AG09319 (cell line): ENCODE measurements around the gene ESPN.
"Not testable (repeated sequence)": the region's sequence is repeated elsewhere in the genome, so short reads cannot be mapped to it uniquely, and the experiment has no call there.

Experiments used
- DNase-seq: peaks from one replicate; pipeline ENCODE4 v3.0.0-alpha.2; 2010; ENCODE audit warnings: low read depth; ENCODE audit errors: extremely low read depth
- TF ChIP-seq, protein P1 (sequence below): IDR thresholded peaks from 2 replicates; pipeline ENCODE4 v1.5.1; 2011; ENCODE audit warnings: low read depth, mild to moderate bottlenecking, inconsistent platforms, low read length, moderate library complexity

Gene ESPN

DNA sequence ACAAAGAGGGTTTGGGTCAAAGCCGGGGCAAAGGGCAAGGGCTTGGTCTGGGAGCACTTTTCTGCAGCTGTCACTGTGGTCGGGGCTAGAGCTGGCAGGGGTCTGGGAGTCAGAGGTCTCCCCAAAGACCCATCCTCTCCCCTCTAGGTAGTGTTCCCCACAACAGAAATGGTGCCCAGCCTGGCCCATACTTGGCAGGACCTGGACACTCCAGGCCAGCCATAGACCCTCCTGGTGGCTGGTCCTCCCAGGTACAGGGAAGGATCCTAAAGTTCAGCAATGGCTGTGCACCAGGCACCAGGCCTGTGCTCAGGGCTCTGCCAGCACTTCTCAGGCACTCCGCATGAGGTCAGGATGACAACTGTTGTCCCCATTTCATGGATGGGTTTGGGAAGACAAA, 11.0 kb downstream of the ESPN start:
- TF ChIP-seq, protein P1, sequence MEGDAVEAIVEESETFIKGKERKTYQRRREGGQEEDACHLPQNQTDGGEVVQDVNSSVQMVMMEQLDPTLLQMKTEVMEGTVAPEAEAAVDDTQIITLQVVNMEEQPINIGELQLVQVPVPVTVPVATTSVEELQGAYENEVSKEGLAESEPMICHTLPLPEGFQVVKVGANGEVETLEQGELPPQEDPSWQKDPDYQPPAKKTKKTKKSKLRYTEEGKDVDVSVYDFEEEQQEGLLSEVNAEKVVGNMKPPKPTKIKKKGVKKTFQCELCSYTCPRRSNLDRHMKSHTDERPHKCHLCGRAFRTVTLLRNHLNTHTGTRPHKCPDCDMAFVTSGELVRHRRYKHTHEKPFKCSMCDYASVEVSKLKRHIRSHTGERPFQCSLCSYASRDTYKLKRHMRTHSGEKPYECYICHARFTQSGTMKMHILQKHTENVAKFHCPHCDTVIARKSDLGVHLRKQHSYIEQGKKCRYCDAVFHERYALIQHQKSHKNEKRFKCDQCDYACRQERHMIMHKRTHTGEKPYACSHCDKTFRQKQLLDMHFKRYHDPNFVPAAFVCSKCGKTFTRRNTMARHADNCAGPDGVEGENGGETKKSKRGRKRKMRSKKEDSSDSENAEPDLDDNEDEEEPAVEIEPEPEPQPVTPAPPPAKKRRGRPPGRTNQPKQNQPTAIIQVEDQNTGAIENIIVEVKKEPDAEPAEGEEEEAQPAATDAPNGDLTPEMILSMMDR: no peak
- DNase-seq: no peak

DNA sequence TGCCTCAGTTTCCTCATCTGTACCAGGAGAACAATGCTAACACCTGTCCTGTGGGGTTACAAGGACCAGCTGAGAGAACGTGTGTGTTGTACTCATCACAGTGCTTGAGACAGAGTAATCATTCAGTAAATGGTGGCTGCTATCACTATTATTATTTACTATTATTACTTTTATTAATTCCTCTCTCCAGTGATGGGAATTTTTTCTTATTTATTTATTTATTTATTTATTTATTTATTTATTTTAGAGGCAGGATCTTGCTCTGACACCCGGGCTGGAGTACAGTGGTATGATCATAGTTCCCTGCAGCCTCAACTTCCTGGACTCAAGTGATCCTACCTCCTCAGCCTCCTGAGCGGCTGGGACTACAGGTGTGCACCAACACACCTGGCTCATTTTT, 11.7 kb downstream of the ESPN start:
- not testable (repeated sequence) for DNase-seq

DNA sequence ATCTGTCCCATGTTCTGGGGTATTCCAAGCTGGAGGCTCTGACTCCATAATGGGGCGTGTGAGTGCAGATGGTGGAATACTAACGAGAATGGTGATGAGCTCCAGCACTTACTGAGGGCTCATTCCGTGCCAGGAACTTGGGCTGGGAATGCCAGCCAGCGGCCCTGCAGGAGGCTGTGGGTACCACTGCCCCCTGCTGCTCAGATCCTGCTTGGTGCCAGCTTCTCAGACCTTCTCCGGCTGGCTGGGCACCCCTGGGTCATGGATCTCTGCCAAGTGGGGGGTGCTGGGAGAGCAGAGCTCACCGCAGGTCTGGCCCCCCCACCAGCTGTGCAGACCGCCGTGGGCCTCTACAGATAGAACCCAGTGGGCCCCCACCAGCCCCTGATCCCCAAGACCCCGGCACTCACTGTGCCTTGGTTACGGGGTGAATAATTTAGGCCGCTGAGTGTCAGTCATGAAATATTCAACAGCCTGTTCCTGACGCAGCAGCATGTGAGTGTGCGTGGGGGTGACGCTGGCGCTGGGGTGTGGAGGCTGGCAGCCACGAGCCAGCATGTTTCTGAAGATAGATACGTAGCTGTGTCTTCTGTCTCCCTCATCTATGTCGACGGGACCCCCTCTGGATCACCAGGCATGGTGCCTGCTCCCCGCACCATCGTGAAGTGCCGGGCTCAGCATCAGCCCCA, 12.6 kb downstream of the ESPN start:
- DNase-seq: not testable (repeated sequence)

DNA sequence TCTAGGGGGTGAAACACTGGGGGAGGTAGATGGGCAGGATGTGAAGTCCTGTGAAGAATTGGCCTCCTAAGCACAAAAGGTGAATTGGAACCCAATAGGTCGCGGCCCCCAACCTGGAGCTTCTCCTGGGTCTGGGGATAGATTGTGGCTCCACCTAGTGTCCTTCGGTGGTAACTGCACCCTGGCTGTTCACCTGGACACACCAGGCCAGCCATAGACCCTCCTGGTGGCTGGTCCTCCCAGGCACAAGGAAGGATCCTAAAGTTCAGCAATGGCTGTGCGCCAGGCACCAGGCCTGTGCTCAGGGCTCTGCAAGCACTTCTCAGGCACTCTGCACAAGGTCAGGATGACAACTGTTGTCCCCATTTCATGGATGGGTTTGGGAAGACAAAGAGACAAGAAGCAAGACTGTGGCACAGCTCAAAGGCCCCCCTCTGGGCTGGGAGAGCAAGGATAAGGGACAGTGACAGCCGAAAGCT, 13.5 kb downstream of the ESPN start:
- DNase-seq: peak; percentile 7
- TF ChIP-seq, protein P1: peak; percentile 92

DNA sequence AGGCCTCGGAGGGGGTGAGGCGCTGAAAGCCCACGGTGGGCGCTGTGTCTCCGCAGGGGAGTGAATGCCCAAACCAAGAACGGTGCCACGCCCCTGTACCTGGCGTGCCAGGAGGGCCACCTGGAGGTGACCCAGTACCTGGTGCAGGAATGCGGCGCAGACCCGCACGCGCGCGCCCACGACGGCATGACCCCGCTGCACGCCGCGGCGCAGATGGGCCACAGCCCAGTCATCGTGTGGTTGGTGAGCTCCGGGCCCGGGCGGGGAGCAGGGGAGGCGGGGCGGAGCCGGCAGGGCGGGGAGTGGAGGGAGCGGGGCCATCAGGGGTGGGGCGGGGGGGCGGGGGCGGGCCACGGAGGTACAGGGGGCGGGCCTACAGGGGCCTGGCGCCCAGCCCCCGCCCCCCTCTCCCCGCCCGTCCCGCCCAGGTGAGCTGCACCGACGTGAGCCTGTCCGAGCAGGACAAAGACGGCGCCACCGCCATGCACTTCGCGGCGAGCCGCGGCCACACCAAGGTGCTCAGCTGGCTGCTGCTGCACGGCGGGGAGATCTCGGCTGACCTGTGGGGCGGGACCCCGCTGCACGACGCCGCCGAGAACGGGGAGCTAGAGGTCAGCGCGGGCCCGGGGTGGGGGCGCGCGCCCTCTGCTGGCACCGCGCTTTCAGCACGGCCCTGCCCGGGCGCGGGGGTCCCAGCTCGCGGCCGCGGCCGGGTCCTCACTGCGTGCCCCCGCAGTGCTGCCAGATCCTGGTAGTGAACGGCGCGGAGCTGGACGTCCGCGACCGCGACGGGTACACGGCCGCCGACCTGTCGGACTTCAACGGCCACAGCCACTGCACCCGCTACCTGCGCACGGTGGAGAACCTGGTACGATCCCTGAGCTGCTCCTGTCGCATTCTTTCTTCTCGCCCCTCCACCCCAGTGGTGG, 15.9 kb downstream of the ESPN start:
- DNase-seq: no peak
- TF ChIP-seq, protein P1: no peak; the same call in 1 of the 2 replicates

DNA sequence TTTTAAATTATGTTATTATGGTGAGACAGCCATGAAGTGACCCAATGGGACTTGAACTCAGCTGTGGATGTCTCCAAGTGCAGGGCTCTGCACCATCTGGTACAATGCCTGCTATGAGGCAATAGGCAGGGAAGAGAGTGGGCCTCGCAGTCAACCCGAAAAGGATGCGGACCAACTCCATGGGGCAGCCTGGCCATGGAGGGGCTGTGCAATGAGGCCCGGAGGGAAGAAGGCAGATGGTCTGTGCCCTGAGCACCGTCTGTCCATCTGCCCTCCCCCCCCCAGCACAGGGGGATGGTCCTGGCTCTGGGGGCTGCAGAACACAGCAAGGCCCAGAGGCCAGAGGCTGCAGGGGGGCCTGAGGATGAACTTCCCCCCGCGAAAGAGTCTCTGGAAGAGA, 17.0 kb downstream of the ESPN start:
- TF ChIP-seq, protein P1: no peak
- DNase-seq: no peak

DNA sequence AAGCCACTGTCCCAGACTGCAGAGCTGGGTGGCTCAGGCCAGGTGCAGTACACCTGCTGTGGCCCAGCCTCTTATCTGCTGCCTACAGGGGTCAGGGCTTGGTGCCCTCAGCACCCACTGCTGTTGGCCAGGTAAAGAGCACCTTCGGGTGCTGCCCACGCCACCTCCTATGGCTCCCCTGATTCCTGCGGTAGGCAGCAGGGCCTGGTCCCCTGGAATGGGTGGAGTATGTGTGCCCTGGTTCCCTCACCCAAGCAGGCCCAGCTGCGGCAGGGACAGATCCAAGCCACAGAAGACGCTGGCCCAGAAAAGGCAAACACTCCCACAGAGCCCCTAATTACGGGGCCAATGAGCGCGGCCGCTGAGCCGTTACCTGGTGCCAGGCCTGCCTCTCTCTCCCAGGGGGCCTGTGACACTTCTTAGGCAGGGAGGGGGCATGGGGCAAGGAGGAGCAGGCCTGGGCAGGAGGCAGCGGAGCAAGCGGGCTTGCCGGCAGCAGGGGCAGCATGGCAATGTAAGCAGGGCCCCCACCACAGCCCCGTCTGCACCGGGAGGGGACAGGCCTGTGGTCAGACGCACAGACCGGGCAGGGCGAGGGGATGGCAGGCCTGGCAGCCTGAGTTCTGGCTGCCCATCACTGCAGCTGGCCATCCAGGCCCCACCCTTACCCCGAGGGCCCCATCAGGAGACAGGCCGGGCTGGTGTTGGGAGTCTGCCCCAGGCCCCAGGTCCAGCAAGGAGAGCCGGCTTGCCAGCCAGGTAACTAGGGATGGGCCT, 19.0 kb downstream of the ESPN start:
- TF ChIP-seq, protein P1: no peak
- no peak for DNase-seq

DNA sequence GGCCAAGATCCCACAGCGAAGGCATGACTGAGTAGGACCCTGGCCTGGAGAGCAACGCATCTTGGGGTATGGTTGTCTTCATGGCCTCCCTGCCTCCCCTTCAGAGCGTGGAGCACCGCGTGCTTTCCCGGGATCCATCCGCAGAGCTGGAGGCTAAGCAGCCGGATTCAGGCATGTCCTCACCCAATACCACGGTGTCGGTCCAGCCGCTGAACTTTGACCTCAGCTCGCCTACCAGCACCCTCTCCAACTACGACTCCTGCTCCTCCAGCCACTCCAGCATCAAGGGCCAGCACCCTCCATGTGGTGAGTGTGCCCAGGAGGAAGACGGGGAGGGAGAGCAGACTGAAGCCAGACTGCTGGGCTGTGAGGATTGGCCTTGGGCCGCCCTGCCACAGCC, 19.8 kb downstream of the ESPN start:
- TF ChIP-seq, protein P1: no peak
- no peak for DNase-seq
